NCI-H146 treated with DMSO at 0.1 percent for 48 hours (cell line): ENCODE results near the gene LAMA5.
A peak's percentile ranks its signal among the peaks of the same experiment; 100 is the strongest.

ENCODE experiments used
- DNase-seq: peaks from one replicate; lab custom pipeline; 2025; ENCODE audit not compliant: unreplicated experiment; lab: John Stamatoyannopoulos, UW

LAMA5 gene

GRCh38 chr20:62304331-62305148, 62.6 kb downstream of the LAMA5 start:
- DNase-seq = no peak

GRCh38 chr20:62303340-62304226, 63.5 kb downstream of the LAMA5 start:
- DNase-seq = no peak

- DNase-seq = no peak
These were observed 64.1 kb downstream of the LAMA5 start for GRCh38 chr20:62303062-62303339.

GRCh38 chr20:62302341-62303061, 64.6 kb downstream of the LAMA5 start, which contains the start of gene ADRM1:
TSS of gene ADRM1 (plus strand) at chr20:62302997. CDS start at chr20:62303569, 572 bp downstream.
- DNase-seq = peak; percentile 93

GRCh38 chr20:62301773-62302340, 65.3 kb downstream of the LAMA5 start:
- peak; percentile 81 for DNase-seq

GRCh38 chr20:62301111-62301668, 65.9 kb downstream of the LAMA5 start:
- no peak for DNase-seq

GRCh38 chr20:62300319-62300718, 66.8 kb downstream of the LAMA5 start:
- no peak for DNase-seq

- DNase-seq = no peak
These were observed 67.4 kb downstream of the LAMA5 start for GRCh38 chr20:62299666-62300236.

GRCh38 chr20:62298577-62299249, 68.4 kb downstream of the LAMA5 start:
- DNase-seq = no peak

- DNase-seq = no peak
These were observed 69.5 kb downstream of the LAMA5 start for GRCh38 chr20:62297449-62298227.

GRCh38 chr20:62296724-62297448, 70.2 kb downstream of the LAMA5 start:
- no peak for DNase-seq

GRCh38 chr20:62294516-62294915, 72.6 kb downstream of the LAMA5 start:
- no peak for DNase-seq

GRCh38 chr20:62293946-62294345, 73.2 kb downstream of the LAMA5 start:
- DNase-seq = no peak

- no peak for DNase-seq
These were observed 73.9 kb downstream of the LAMA5 start for GRCh38 chr20:62293111-62293784.

- no peak for DNase-seq
These were observed 75.0 kb downstream of the LAMA5 start for GRCh38 chr20:62292108-62292507.

- no peak for DNase-seq
These were observed 75.7 kb downstream of the LAMA5 start for GRCh38 chr20:62291251-62292066.

GRCh38 chr20:62289898-62290297, 77.2 kb downstream of the LAMA5 start:
- DNase-seq = no peak
